GM19467 (cell line): ENCODE data around the gene FSD1L.
"Not testable (repeated sequence)": the region's sequence is repeated elsewhere in the genome, so short reads cannot be mapped to it uniquely, and the experiment has no call there.

Source experiments
- ATAC-seq: cut with Tn5 transposase; IDR thresholded peaks from one replicate; pipeline ENCODE4 v1.9.1; 2021; ENCODE audit warnings: mild to moderate bottlenecking, moderate library complexity; ENCODE audit not compliant: unreplicated experiment

Gene FSD1L

DNA sequence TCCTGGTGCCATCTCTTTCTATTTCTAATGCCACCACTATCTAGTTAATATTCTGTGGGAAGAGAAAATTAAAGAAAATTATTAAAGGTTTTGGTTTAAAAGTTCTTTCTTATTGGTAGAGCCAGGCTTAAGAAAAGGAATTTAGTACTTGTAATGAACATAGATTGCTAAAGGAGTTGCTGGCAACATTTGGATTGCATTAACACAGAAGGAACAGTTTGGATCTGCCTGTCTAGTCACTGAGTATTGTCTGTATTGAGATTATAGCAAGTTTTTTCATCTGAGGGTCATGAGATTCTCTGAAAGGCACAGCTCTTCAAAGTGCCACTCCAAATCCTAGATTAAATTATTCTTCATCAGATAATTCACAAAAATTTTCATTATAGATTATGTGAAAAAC, 32.0 kb downstream of the FSD1L start:
- ATAC-seq: no peak

DNA sequence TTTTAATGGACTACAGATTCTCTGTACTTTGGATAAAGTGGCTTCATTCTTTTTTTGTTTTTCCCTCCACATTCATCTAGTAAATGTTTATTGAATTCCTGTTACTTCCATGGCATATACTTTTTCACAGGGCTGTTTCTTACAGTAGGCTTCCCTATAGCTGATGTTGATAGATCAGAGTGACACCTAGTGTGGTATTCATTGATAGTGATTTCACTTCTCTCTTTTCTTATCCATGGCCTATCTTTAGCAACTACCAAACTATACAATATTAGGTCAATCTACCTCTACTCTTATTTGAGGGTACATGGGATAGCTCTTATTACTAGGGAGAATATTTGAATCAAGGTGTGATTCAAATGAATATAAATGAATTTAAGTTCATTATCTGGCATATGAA, 35.8 kb downstream of the FSD1L start:
- ATAC-seq: peak; percentile 64

DNA sequence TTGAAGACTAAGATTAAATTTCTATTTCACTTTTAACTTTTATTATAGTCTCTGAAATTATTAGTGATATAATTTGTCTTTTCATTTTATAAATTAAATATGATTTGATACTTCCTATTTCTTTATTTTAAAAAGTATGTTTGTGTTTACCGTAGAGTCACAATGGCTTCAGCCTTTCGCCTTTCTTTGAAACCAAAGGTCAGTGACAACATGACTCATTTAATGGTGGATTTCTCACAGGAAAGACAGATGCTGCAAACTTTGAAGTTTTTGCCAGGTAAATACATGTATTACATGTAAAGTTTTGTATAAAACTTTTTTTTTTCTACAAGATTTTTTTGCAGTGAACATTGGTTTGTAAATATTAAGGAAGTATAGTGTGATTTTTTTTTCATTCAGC, 36.4 kb downstream of the FSD1L start:
- ATAC-seq: no peak

DNA sequence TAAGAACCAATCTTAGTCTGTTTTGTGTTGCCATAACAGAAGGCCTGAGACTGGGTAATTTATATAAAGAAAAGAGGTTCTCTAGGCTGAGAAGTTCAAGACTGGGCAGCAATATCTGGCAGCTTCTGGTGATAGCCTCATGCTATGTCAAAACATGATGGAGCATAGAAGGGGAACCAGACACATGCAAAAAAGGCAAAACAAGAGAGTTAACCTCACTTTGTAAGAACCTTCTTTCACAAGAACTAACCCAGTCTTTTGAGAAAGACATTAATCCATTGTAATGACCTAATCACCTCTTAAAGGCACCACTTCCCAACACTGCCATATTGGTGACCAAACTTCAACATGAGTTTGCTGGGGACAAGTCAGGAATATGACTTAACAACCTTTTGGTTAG, 37.3 kb downstream of the FSD1L start:
- ATAC-seq: no peak

DNA sequence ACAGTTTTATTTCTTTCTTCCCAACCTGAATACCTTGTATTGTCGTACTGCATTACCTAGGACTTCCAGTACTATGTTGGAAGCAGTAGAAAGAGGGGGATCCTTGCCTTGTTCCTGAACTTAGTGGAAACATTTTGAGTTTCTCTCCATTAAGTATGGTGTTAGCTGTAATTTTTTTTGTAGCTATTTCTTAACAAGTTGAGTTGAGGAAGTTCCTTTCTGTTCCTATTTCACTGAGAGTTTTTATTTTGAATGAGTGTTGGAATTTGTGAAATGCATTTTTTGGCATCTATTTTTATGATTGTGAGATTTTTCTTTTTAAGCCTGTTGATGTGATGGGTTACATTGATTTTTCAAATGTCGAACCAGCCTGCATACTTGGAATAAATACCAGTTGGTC, 49.0 kb downstream of the FSD1L start:
- ATAC-seq: no peak

DNA sequence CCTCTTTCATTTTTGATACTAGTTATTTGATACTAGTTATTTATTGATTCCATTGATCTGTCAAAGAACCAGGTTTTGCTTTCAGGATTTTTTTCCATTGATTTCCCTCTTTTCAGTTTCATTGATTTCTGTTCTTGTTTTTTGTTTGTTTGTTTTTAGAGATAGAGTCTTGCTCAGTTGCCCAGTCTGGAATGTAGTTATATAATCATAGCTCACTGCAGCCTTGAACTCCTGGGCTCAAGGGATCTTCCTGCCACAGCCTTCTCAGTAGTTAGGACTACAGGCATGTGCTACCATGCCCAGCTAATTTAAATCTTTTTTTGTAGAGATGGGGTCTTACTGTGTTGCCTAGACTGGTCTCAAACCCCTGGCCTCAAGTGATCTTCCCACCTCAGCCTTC, 49.9 kb downstream of the FSD1L start:
- ATAC-seq: no peak

DNA sequence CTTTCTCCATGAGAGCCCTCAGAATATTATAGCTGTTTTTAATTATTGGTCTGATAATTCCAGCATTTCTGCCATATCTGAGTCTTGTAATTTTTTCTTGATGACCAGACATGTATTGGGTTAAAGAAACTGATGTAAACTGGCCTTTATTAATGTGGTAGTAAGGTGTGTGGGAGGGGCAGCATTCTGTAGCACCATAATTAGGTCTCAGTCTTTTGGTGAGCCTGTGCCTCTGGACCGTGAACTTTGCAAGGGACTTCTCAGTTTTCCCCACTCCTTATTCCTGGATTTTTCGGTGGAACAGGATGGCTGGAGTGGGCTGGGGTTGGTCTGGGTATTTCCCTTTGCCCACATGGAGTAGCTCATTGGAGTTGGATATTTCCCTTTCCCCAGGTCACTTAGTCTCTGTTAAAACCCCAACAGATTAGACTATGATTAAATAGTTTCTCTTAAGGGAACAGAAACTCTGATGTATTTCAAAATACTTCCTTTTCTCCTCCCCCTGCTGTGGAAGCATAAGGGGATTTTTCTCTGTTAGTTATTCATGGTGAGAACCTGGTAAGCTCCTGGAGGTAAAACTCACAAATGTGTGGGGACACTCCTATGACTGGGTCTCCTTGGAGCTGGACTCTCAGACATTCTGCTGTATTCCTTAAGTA, 52.4 kb downstream of the FSD1L start:
- peak; percentile 68 for ATAC-seq

DNA sequence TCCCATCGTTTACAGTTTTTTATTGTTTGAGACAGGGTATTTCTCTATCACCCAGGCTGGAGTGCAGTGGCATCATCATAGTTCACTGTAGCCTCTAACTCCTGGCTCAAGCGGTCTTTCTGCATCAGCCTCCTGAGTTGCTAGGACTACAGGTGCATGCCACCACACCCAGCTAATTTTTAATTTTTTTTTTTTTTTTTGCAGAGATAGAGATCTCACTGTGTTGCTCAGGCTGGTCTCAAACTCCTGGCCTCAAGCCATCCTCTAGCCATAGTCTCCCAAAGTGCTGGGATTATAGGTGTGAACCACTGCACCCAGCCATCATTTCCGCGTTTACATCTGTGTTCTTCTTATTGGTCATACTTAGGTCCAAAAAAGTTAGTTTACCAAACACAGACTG, 53.6 kb downstream of the FSD1L start:
- ATAC-seq: no peak

DNA sequence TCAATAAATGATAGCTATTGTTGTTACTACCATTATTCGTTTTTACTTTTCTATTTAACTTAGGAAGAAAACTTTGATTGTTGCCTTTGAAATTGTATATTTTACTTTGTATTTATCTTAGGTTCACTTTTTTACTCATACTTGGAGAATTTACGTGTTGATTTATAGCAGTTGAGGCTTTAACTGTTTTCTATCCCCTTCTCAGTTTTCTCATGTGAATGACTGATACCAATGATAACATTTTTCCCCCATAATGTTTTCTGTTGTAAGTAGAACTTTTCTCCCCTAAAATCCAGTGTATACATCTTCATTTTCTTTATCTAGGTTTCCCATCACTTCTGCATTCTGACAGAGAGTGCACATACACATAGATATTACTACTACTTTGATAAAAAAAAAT, 54.4 kb downstream of the FSD1L start:
- no peak for ATAC-seq

DNA sequence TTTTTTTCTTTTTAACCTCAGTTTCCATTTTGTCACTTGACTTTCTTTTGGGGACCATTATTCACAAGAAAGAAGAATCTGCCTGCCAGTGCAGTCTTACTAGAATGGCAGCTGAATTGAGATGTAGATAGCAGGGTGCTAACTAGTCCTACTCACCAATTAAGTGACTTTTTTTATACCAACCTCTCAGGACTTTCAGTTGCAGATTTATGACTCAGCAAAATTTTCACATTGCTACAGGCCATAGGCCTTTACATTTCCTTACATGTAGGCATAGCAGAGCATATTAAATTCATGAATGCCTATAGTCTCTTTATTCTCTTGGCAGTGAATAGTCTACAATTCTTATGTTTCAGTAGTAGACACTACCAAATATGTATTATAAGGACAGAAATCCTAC, 56.0 kb downstream of the FSD1L start:
- peak; percentile 34 for ATAC-seq

DNA sequence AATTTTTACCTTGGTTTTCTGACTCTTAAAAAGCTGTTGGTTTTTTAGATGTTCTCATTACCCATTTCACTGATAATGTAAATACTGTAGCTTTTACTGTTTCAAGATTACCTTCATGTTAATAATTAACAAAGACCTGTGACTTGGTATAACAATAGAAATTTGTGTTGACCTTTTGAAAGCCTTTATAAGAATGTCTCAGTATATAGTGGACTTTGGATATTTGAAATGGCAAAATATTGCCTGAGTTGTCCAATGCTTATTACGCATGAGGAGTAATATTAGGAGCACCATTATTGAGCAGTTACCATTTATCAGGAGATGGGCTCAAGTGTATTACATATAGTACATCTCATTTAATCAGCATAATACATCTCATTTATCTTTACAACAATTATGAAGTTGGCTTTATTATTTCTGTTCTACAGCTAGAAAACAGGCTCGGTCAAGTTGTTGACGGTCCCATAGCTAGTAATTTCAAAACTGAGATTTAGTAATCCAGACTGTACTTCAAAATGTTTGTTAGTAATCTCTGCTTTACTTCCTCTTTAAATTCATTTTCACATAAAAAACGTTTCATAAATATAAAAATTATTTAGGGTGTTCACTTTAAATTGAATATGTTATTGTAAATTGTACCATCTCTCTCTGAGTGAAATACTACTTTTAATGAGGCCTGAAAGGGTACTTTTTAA, 59.4 kb downstream of the FSD1L start:
- ATAC-seq: no peak

DNA sequence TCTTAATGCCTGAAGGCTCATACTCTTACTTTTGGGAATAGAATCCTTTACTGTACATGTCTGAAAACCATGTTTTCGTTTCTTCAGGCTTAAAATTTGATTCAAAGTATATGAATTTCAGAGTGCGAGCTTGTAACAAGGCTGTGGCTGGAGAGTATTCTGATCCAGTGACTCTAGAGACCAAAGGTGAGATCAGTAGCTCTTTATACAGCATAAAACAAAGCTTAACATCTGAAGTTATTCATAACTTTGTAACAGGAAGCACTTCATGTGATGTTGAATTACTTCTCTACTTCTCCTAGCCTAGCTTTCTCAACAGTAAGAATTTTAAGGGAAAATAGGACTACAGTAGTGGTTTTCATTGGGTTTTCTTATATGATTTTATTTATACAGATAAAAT, 60.7 kb downstream of the FSD1L start:
- no peak for ATAC-seq

DNA sequence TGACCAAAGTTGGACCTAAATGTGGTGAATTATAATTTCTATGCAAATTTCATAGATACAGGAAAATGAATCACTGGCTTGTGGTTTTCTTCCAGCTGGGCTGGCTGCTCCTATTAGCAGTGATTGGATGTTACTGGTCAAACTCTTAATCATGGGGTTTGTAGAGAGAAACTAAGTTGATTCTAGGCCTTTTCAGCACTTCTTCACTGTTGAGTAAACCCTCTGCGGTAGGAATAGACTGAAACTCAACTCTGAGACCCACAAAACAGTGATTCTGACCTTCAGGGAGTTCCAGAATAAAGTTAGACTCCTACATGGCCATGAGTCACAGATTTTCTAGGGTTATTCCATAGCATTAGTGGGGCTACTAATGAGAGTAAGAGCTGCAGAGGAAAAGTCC, 62.2 kb downstream of the FSD1L start:
- no peak for ATAC-seq

DNA sequence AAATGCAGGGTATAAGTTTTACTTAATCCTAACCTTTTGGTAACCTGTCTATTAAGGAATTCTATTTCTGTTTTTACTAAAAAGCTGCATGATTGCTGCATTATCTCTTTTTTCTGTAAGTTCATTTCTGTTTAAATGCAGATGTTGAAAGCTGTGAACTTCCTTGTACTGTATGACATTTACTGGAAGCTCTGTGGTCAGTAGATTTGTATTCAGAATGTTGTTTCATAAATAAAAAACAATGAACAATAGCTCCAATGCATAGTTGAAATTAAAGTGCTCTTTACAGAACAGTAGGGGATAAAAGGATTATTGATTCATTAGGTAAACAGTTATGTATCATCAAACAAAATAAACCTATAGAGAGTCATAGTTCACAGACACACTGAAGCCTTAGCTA, 63.6 kb downstream of the FSD1L start:
- no peak for ATAC-seq

DNA sequence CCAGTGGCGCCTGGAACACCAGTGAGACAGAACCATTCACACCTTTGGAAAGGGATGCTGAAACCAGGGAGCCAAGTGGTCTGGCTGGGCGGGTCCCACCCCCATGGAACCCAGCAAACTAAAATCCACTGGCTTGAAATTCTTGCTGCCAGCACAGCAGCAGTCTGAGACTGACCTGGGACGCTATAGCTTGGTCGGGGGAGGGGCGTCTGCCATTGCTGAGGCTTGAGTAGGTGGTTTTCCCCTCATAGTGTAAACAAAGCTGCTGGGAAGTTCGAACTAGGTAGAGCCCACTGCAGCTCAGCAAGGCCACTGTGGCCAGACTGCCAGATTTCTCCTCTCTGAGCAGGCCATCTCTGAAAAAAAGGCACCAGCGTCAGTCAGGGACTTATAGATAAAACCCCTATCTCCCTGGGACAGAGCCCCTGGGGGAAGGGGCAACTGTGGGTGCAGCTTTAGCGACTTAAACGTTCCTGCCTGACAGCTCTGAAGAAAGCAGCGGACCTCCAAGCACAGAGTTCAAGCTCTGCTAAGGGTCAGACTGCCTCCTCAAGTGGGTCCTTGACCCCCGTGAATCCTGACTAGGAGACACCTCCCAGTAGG, 68.1 kb downstream of the FSD1L start:
- no peak for ATAC-seq

DNA sequence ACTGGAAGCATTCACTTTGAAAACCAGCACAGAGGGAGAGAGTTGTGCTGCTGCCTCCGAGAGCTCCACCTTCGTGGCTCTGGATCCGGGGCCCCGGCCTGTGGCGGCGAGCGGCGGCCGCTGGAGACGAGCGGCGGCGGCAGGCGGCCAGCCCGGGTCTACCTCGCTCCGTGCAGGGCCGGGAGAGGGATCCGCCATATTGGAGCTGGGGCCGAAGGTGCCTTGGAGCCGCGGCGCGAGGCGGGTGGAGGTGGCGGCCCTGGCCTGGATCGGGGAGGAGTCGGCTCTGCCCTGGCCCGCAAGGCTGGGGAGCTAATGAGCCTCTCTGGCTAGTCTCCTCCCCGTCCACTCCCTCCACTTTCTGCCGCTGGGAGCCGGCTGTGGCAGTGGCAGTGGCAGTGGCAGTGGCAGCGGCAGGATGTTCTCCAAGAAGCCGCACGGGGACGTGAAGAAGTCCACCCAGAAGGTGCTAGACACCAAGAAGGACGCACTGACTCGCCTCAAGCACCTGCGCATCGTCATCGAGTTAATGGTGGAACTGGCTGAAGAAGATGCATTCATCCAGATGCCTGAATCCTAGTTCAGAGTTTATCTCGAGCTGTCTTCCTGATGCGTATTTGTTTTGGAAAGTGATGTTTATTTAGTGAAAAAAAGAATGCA, 72.0 kb downstream of the FSD1L start:
- peak; percentile 79 for ATAC-seq

DNA sequence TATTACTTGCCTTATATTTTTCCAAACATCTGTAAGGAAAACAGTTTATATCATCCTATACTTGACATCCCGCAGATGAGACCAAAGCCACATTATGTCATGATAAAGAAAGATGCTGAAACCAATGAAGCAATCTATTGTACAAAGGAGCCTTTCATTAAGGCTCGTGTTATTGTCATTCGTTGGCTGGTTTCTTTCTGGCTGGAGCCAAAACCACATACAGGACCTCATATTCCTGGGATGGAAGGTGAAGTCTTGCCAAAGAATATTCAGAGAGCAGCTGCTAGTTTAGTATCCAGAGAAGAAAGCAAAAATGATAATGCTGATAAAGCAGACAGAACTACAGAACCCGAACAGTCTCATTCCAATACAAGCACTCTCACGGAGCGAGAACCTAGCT, 73.2 kb downstream of the FSD1L start:
- not testable (repeated sequence) for ATAC-seq

DNA sequence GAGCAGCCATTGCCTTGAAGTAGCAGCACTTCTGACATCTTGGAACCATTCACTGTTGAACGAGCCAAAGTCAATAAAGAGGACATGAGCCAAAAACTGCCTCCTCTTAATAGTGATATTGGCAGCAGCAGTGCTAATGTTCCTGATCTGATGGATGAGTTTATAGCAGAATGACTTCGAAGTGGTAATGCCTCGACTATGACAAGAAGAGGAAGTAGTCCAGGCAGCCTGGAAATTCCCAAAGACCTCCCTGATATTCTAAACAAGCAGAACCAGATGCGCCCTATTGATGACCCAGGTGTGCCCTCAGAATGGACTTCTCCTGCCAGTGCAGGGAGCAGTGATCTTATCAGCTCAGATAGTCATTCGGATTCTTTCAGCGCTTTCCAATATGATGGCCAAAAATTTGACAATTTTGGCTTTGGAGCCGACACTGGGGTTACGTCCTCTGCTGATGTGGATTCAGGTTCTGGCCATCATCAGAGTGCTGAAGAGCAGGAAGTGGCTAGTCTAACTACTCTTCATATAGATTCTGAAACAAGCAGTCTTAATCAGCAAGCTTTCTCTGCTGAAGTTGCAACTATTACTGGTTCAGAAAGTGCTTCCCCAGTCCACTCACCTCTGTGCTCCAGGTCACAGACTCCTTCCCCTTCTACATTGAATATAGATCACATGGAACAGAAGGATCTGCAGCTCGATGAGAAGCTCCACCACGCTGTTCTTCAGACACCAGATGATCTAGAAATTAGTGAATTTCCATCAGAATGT, 75.0 kb downstream of the FSD1L start:
- not testable (repeated sequence) for ATAC-seq

DNA sequence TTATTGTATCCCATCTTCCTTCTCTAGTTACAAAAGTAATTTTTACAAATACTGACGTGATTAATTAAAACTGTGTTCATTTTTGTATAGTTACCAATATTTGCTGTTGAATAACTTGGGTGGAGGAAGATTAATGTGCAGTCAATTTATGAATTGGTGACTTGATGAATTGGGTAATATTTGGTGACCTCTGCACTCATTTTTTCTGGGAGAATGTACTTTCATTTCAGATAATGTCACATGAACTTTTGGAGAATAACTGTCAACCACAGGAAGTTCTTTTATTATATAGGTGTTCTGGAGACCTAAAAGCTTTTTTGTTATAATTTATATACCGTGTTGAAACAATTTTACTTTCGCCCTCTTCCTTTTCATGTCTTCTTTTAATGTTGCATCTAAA, 83.7 kb downstream of the FSD1L start:
- ATAC-seq: no peak

DNA sequence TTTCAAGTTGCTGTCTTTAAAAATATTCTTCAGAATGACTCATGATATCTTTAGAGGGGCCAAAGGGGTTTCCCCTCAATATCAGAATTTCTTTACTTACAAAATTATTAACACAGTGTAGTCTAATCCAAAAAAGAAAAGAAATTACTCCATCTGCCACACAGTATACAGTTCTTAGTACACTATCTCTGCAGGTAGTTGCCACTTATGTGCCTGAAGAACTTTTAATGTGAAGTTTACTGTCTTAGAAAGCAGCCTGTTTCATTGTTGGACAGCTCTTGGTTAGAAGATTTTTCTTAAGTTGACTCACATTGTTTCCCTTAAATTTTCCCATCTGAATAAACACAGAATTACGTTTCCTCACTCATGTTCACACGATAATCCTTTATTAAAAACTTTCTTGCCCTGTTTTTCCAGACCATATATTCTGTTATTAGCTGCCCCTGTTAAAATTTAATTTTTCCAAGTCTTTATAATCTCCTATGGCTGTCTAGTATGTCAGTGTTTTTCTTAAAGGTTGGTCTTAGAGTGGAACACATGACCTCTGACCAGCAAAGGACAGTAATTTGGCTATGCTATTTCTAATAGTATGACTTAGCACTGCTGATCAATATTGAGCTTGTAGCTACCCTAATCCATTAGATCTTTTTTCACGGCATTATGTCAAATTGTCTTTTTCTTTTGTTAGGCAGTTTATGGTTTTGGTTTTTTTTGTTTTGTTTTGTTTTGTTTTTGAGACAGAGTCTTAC, 88.3 kb downstream of the FSD1L start:
- ATAC-seq: no peak

DNA sequence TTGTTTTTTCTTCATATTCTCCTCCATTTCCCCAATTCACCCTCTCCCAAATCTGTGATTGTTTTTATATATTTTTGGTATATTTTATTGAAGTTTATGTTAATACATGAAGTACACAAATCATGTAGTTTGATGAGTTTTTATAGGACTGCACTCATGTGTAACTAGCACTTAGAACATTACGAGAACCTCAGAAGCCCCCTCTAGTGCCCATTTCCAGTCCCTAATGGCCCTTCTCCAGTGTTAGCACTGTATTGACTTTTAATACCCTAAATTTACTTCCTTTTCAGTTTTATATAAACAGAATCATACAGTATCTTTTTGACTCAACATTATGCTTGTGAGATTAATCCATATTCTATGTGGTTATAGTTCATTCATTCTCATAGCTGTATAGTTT, 91.6 kb downstream of the FSD1L start:
- no peak for ATAC-seq
